Measurements from ENCODE around the gene CETP.

DNA sequence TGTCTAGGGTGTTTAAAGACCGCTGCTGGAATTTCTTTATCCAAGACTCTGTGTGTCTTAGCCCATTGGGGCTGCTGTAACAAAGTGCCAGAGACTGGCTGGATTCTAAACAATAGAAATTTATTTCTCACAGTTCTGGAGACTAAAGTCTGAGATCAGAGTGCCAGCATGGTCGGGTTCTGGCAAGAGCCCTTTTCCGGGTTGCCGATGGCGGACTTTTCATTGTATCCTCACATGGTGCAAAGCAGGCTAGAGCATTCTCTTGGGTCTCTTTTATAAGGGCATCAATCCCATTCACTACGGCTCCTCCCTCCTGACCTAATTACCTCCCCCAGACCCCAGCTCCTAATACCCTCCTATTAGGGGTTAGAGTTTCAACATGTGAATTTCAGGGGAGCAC is 37.1 kb downstream of the CETP start:
- TF ChIP-seq EP300 (IDR thresholded peaks at IDR 0.05; ENCODE audit: low read depth) (no peak), POLR2A (IDR thresholded peaks at IDR 0.05) (no peak)
- TF ChIP-seq, protein P1, sequence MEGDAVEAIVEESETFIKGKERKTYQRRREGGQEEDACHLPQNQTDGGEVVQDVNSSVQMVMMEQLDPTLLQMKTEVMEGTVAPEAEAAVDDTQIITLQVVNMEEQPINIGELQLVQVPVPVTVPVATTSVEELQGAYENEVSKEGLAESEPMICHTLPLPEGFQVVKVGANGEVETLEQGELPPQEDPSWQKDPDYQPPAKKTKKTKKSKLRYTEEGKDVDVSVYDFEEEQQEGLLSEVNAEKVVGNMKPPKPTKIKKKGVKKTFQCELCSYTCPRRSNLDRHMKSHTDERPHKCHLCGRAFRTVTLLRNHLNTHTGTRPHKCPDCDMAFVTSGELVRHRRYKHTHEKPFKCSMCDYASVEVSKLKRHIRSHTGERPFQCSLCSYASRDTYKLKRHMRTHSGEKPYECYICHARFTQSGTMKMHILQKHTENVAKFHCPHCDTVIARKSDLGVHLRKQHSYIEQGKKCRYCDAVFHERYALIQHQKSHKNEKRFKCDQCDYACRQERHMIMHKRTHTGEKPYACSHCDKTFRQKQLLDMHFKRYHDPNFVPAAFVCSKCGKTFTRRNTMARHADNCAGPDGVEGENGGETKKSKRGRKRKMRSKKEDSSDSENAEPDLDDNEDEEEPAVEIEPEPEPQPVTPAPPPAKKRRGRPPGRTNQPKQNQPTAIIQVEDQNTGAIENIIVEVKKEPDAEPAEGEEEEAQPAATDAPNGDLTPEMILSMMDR (IDR thresholded peaks at IDR 0.05) = no peak
